H1 (cell line): ENCODE data around the gene HOXB4. TPM values are rescaled to one million over a fixed set of nuclear protein-coding genes. Genes with fewer than 3 reads are reported as not detected.

ENCODE experiments used
- CTCF ChIA-PET: fragments of 300-600 bp; sonication (Branson Sonifier 250); formaldehyde crosslinking; loops from one replicate; lab custom pipeline; 2021; ENCODE audit not compliant: partially characterized antibody; lab: Charles Lee
- POLR2A ChIA-PET: fragments of 300-600 bp; sonication (Branson Sonifier 250); formaldehyde crosslinking; loops from one replicate; lab custom pipeline; 2021; ENCODE audit warnings: inconsistent platforms; ENCODE audit not compliant: partially characterized antibody; lab: Charles Lee
- DNase-seq, 2 experiments: peaks; one replicate each; pipeline versions ENCODE4 v3.0.0 to v3.0.0-alpha.2; 2010 to 2022; ENCODE audit warnings: low spot score in 2 of 2, low read depth in 1 of 2, mixed read lengths in 1 of 2
- FAIRE-seq: peaks from 2 replicates; lab custom pipeline; 2011; peaks lifted over from hg19 to GRCh38; lab: Jason Lieb, UNC
- H2AFZ ChIP-seq: 2 replicates; pipeline ENCODE4 v1.8.1; 2012; ENCODE audit warnings: low read length, inconsistent platforms
- H2AK5ac ChIP-seq: 2 replicates; pipeline ENCODE4 v1.6.1; 2013; ENCODE audit warnings: low read depth, low read length
- H2BK120ac ChIP-seq: replicated peaks from 2 replicates; pipeline ENCODE3; 2013; ENCODE audit warnings: low read depth, low read length, inconsistent platforms
- H2BK12ac ChIP-seq: 2 replicates; pipeline ENCODE4 v1.6.1; 2013; ENCODE audit warnings: low read depth, low read length
- H2BK15ac ChIP-seq: 2 replicates; pipeline ENCODE4 v1.6.1; 2013; ENCODE audit warnings: low read length
- H2BK20ac ChIP-seq: 2 replicates; pipeline ENCODE4 v1.6.1; 2013; ENCODE audit warnings: low read length
- H2BK5ac ChIP-seq: 2 replicates; pipeline ENCODE4 v1.6.1; 2013; ENCODE audit warnings: low read depth, low read length
- H3K14ac ChIP-seq: 2 replicates; pipeline ENCODE4 v1.6.1; 2013; ENCODE audit warnings: inconsistent platforms; ENCODE audit not compliant: insufficient read length
- H3K18ac ChIP-seq: 2 replicates; pipeline ENCODE4 v1.6.1; 2013; ENCODE audit warnings: low read length; ENCODE audit errors: extremely low read depth
- H3K23ac ChIP-seq: 2 replicates; pipeline ENCODE4 v1.6.1; 2013; ENCODE audit warnings: inconsistent platforms; ENCODE audit not compliant: insufficient read length
- H3K23me2 ChIP-seq: 2 replicates; pipeline ENCODE4 v1.6.1; 2013; ENCODE audit warnings: low read depth, low read length
- H3K27ac ChIP-seq: 2 replicates; pipeline ENCODE4 v1.6.1; 2011; ENCODE audit warnings: low read depth, low read length, inconsistent platforms
- H3K27me3 ChIP-seq, 4 experiments: replicated peaks in 1 of 4; 1 replicate in 1 of 4; 2 replicates in 3 of 4; pipeline versions ENCODE4 v1.6.1 to v1.8.1; 2011 to 2013; ENCODE audit warnings: low read length in 3 of 4, mild to moderate bottlenecking in 3 of 4, inconsistent platforms in 2 of 4, mixed read lengths in 2 of 4, moderate library complexity in 1 of 4; ENCODE audit not compliant: control insufficient read depth in 3 of 4, insufficient read depth in 3 of 4; ENCODE audit errors: extremely low read depth in 1 of 4
- H3K36me3 ChIP-seq, 4 experiments: 2 replicates each; pipeline versions ENCODE4 v1.6.1 to v1.8.1; 2011 to 2013; ENCODE audit warnings: mild to moderate bottlenecking in 4 of 4, low read length in 3 of 4, moderate library complexity in 2 of 4, control low read depth in 1 of 4, inconsistent platforms in 1 of 4; ENCODE audit not compliant: insufficient read depth in 4 of 4, control insufficient read depth in 2 of 4
- H3K4ac ChIP-seq: replicated peaks from 2 replicates; pipeline ENCODE3; 2013; ENCODE audit warnings: low read length, low read depth, mixed read lengths, inconsistent platforms; ENCODE audit not compliant: insufficient read length
- H3K4me1 ChIP-seq, 4 experiments: replicated peaks in 1 of 4; 1 replicate in 1 of 4; 2 replicates in 3 of 4; pipeline versions ENCODE4 v1.6.1 to v1.8.1; 2011 to 2013; ENCODE audit warnings: low read length in 3 of 4, inconsistent platforms in 2 of 4, mixed read lengths in 1 of 4; ENCODE audit not compliant: insufficient read depth in 4 of 4, control insufficient read depth in 3 of 4
- H3K4me2 ChIP-seq, 2 experiments: 2 replicates each; pipeline versions ENCODE4 v1.6.1 to v1.8.1; 2011 to 2013; ENCODE audit warnings: low read depth in 2 of 2, low read length in 2 of 2, control low read depth in 1 of 2, inconsistent platforms in 1 of 2, mild to moderate bottlenecking in 1 of 2; ENCODE audit not compliant: insufficient read depth in 1 of 2
- H3K4me3 ChIP-seq, 4 experiments: fragments of 200-600, 300-600 bp in 1 of 4; sonication (generic), shearing (Covaris generic), sonication (Bioruptor Twin) in 1 of 4; 2 replicates each; pipeline versions ENCODE4 v1.5.1 to v1.8.1; 2011 to 2016; ENCODE audit warnings: low read length in 4 of 4, low read depth in 3 of 4, control low read depth in 2 of 4, inconsistent platforms in 2 of 4, mild to moderate bottlenecking in 2 of 4, mixed read lengths in 1 of 4, moderate library complexity in 1 of 4; ENCODE audit not compliant: insufficient read depth in 2 of 4; ENCODE audit errors: extremely low read depth in 1 of 4
- H3K56ac ChIP-seq: replicated peaks from 2 replicates; pipeline ENCODE3; 2013; ENCODE audit warnings: low read depth, mild to moderate bottlenecking, mixed read lengths, low read length, inconsistent platforms; ENCODE audit not compliant: insufficient read length
- H3K79me1 ChIP-seq: 2 replicates; pipeline ENCODE4 v1.6.1; 2013; ENCODE audit warnings: low read depth, low read length, control low read depth
- H3K79me2 ChIP-seq, 2 experiments: 2 replicates each; pipeline versions ENCODE4 v1.6.1 to v1.8.1; 2012 to 2013; ENCODE audit warnings: low read length in 2 of 2, mild to moderate bottlenecking in 2 of 2, inconsistent platforms in 1 of 2; ENCODE audit not compliant: insufficient read depth in 2 of 2, control insufficient read depth in 1 of 2
- H3K9ac ChIP-seq, 4 experiments: replicated peaks in 1 of 4; 1 replicate in 1 of 4; 2 replicates in 3 of 4; pipeline versions ENCODE4 v1.6.1 to v1.8.1; 2011 to 2013; ENCODE audit warnings: low read depth in 3 of 4, low read length in 3 of 4, control low read depth in 2 of 4, mild to moderate bottlenecking in 2 of 4, moderate library complexity in 2 of 4, inconsistent platforms in 1 of 4; ENCODE audit errors: extremely low read depth in 1 of 4
- H3K9me3 ChIP-seq, 2 experiments: 2 replicates each; pipeline versions ENCODE4 v1.6.1 to v1.8.1; 2012 to 2013; ENCODE audit warnings: mild to moderate bottlenecking in 2 of 2, moderate library complexity in 2 of 2, control low read depth in 1 of 2, inconsistent platforms in 1 of 2, low read depth in 1 of 2, low read length in 1 of 2, mixed read lengths in 1 of 2; ENCODE audit not compliant: insufficient read depth in 2 of 2
- H4K20me1 ChIP-seq, 2 experiments: replicated peaks in 1 of 2; 2 replicates each; pipeline versions ENCODE3 to v1.8.1; 2011 to 2013; ENCODE audit warnings: inconsistent platforms in 2 of 2, low read length in 2 of 2, mild to moderate bottlenecking in 1 of 2; ENCODE audit not compliant: insufficient read depth in 2 of 2, control insufficient read depth in 1 of 2
- H4K5ac ChIP-seq: 2 replicates; pipeline ENCODE4 v1.6.1; 2013; ENCODE audit warnings: low read length, low read depth, mixed read lengths, inconsistent platforms; ENCODE audit not compliant: insufficient read length
- H4K8ac ChIP-seq: 2 replicates; pipeline ENCODE4 v1.8.0; 2013; ENCODE audit warnings: mild to moderate bottlenecking, moderate library complexity, low read length, inconsistent platforms; ENCODE audit not compliant: insufficient read depth; ENCODE audit errors: extremely low read depth
- H4K91ac ChIP-seq: replicated peaks from 2 replicates; pipeline ENCODE3; 2013; ENCODE audit warnings: low read length, mixed read lengths, inconsistent platforms; ENCODE audit not compliant: insufficient read length
- ASH2L ChIP-seq: fragments of 200-600, 300-600 bp; sonication (generic); IDR thresholded peaks from one replicate; pipeline ENCODE4 v1.7.1; 2017; ENCODE audit warnings: low read length
- BCL11A ChIP-seq, 2 experiments: IDR thresholded peaks; one replicate each; pipeline ENCODE4 v1.6.1; 2011; ENCODE audit warnings: low read depth in 2 of 2, low read length in 2 of 2, mild to moderate bottlenecking in 2 of 2
- CEBPB ChIP-seq: IDR thresholded peaks from 2 replicates; pipeline ENCODE4 v1.6.1; 2012; ENCODE audit warnings: low read depth, low read length
- CREB1 ChIP-seq: IDR thresholded peaks from 2 replicates; pipeline ENCODE4 v1.6.1; 2012; ENCODE audit warnings: inconsistent platforms
- E2F6 ChIP-seq: IDR thresholded peaks from 2 replicates; pipeline ENCODE4 v1.6.1; 2012; ENCODE audit warnings: inconsistent platforms
- EP300 ChIP-seq, 2 experiments: IDR thresholded peaks; 1 replicate in 1 of 2; 2 replicates in 1 of 2; pipeline ENCODE4 v1.6.1; 2011 to 2012; ENCODE audit warnings: low read depth in 2 of 2, low read length in 2 of 2, mild to moderate bottlenecking in 2 of 2, borderline replicate concordance in 1 of 2, inconsistent platforms in 1 of 2, moderate library complexity in 1 of 2
- KDM4A ChIP-seq: IDR thresholded peaks from one replicate; pipeline ENCODE4 v1.7.1; 2012; ENCODE audit warnings: low read depth, mild to moderate bottlenecking, moderate library complexity, low read length, inconsistent platforms; ENCODE audit not compliant: severe bottlenecking
- MAFK ChIP-seq: IDR thresholded peaks from 2 replicates; pipeline ENCODE4 v1.6.1; 2012; ENCODE audit warnings: low read depth, mild to moderate bottlenecking, improper control_type of control experiment, low read length
- PHF8 ChIP-seq: fragments of 200-600 bp; sonication (generic); conservative IDR thresholded peaks from 2 replicates; pipeline ENCODE4 v1.7.1; 2012; ENCODE audit warnings: low read depth, mild to moderate bottlenecking, inconsistent platforms, low read length, moderate library complexity
- SIN3A ChIP-seq, 2 experiments: IDR thresholded peaks in 1 of 2; conservative IDR thresholded peaks in 1 of 2; 2 replicates each; pipeline ENCODE4 v1.6.1; 2011 to 2012; ENCODE audit warnings: low read length in 2 of 2, improper control_type of control experiment in 1 of 2, low read depth in 1 of 2, mild to moderate bottlenecking in 1 of 2
- SIX5 ChIP-seq: IDR thresholded peaks from 2 replicates; pipeline ENCODE4 v1.6.1; 2011; ENCODE audit warnings: mild to moderate bottlenecking, low read depth, low read length
- SRF ChIP-seq: IDR thresholded peaks from 2 replicates; pipeline ENCODE4 v1.6.1; 2011; ENCODE audit warnings: mild to moderate bottlenecking, low read depth, low read length, moderate library complexity
- whole genome bisulfite sequencing, 2 experiments: shearing (Covaris generic) in 1 of 2; methylation state at CpG; one replicate each; pipeline versions ENCODE4 v1.1.6 to v1.1.7; 2013 to 2015; ENCODE audit warnings: low lambda C conversion rate in 2 of 2, mixed read lengths in 2 of 2, inconsistent platforms in 1 of 2, low coverage in 1 of 2, missing lambda C conversion rate in 1 of 2; ENCODE audit not compliant: insufficient replicate concordance in 2 of 2, insufficient coverage in 1 of 2, insufficient read length in 1 of 2; ENCODE audit errors: extremely low coverage in 1 of 2, missing lambda C conversion rate in 1 of 2; 5-methylcytosine and 5-hydroxymethylcytosine counted together
- polyA plus RNA-seq, 7 experiments: library from polyadenylated mRNA; depleted of rRNA in 3 of 7; stranded (reverse) in 5 of 7; unstranded in 2 of 7; fragments of >200 nt in 5 of 7; fragments of 200-250 nt in 2 of 7; gene quantifications; 1 replicate in 5 of 7; 2 replicates in 1 of 7; 4 replicates in 1 of 7; pipeline versions ENCODE4 v1.2.1 to v1.2.3, GENCODE V29; 2011 to 2013; ENCODE audit warnings: missing spikeins in 2 of 7, mixed read lengths in 2 of 7
- total RNA-seq: library from RNA; stranded (reverse); fragmentation: NEBNext Ultra II Directional; extraction: Animal tissue kit (Norgen Biotek cat#: 25700); gene quantifications from 2 replicates; pipeline ENCODE4 v1.2.1, GENCODE V29; 2021

The HOXB4 gene
- total and polyA plus RNA-seq, 2 of the 8 experiments (the other 6 are each of a cell fraction or from before 2014, with no cell fraction given), result not detected

- Histone ChIP-seq H2BK20ac (no peak overlapping the region), H3K23me2 (no peaks in the 10 kb centered on the region; the same call in 1 of the 2 replicates), H3K9me3 (no peaks in the 10 kb centered on the region), H3K23ac (no peak overlapping the region), H3K4ac (no peak overlapping the region), H3K18ac (no peak overlapping the region), H2BK15ac (no peak overlapping the region), H3K9ac (no peak overlapping the region), H3K27ac (no peak overlapping the region), H2BK120ac (no peak overlapping the region), H3K27me3 (peaks cover 93 to 100% (median 98%) of the 10 kb centered on the region in 4 experiments), H3K79me2 (no peaks in the 10 kb centered on the region), H2BK5ac (no peak overlapping the region), H4K20me1 (peaks cover 19 to 21% of the 10 kb centered on the region in 2 experiments), H2AK5ac (no peak overlapping the region), H3K14ac (no peak overlapping the region), H4K5ac (no peak overlapping the region), H4K8ac (no peak overlapping the region), H2BK12ac (no peak overlapping the region), H2AFZ (no peak overlapping the region), H3K4me3 (no peak overlapping the region), H3K4me2 (peak overlapping the region in 1 of 2 experiments; percentile 10; a peak in 2 of 4 replicates), H4K91ac (no peak overlapping the region), H3K56ac (no peak overlapping the region), H3K4me1 (peaks cover 6 to 25% (median 8%) of the 10 kb centered on the region in 4 experiments), H3K36me3 (peaks cover 0 to 3% (median 0%) of the 10 kb centered on the region in 4 experiments; a peak in 1 of 8 replicates), H3K79me1 (no peaks in the 10 kb centered on the region)
- no peak for DNase-seq
- ChIA-PET CTCF (interaction anchor here (1.0 to 6.6 kb wide), 8 partner anchors 9 to 48 kb away, joined by 3 to 53 read pairs (median 14); partner anchors contain the start of genes HOXB1, HOXB3 and HOXB5), POLR2A (no interaction called here)
- FAIRE-seq, result no peak
- WGBS, 2 experiments, result 10% methylated on average over 4 of the region's 6 CpGs; no CpG with 5 or more reads in 1 of the 2 experiments
- no peak for TF ChIP-seq E2F6
- no peak for TF ChIP-seq MAFK
- no peak for TF ChIP-seq CEBPB
- no peak for TF ChIP-seq CREB1
- TF ChIP-seq SIN3A (conservative IDR thresholded peaks at IDR 0.05 in 1 of 2, IDR thresholded peaks at IDR 0.05 in 1 of 2; ENCODE audit: low read depth in 1 of 2, low read length in 2 of 2), result no peak
- no peak for TF ChIP-seq ASH2L
- TF ChIP-seq KDM4A, result no peak
- no peak for TF ChIP-seq SRF
- TF ChIP-seq EP300 (IDR thresholded peaks at IDR 0.05; ENCODE audit: borderline replicate concordance in 1 of 2, low read depth in 2 of 2, low read length in 2 of 2), result no peak
- TF ChIP-seq BCL11A (IDR thresholded peaks at IDR 0.05; ENCODE audit: low read depth in 2 of 2, low read length in 2 of 2), result no peak
- no peak for TF ChIP-seq PHF8
- no peak for TF ChIP-seq SIX5
These were observed 29.4 kb downstream of the HOXB4 start for GRCh38 chr17:48548523-48549280.
